Measurements from ENCODE around the gene CERK.
A peak's percentile ranks its signal among the peaks of the same experiment; 100 is the strongest.

The CERK gene

GRCh38 chr22:46740910-46741780 is 3.1 kb upstream of the CERK start:
- peaks cover 6% of the 10 kb centered on the region for H3K4me1 ChIP-seq (ENCODE audit: low read depth, poor library complexity, severe bottlenecking)
- no peak overlapping the region for H2AFZ ChIP-seq (ENCODE audit: low read depth)
- no peak overlapping the region for H3K27ac ChIP-seq
- no peak overlapping the region for H3K9ac ChIP-seq
- peaks cover 13% of the 10 kb centered on the region for H3K79me2 ChIP-seq (ENCODE audit: insufficient read depth, low read depth)
- no peak overlapping the region for H3K4me2 ChIP-seq
- TF ChIP-seq, protein P1, sequence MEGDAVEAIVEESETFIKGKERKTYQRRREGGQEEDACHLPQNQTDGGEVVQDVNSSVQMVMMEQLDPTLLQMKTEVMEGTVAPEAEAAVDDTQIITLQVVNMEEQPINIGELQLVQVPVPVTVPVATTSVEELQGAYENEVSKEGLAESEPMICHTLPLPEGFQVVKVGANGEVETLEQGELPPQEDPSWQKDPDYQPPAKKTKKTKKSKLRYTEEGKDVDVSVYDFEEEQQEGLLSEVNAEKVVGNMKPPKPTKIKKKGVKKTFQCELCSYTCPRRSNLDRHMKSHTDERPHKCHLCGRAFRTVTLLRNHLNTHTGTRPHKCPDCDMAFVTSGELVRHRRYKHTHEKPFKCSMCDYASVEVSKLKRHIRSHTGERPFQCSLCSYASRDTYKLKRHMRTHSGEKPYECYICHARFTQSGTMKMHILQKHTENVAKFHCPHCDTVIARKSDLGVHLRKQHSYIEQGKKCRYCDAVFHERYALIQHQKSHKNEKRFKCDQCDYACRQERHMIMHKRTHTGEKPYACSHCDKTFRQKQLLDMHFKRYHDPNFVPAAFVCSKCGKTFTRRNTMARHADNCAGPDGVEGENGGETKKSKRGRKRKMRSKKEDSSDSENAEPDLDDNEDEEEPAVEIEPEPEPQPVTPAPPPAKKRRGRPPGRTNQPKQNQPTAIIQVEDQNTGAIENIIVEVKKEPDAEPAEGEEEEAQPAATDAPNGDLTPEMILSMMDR (conservative IDR thresholded peaks at IDR 0.05; ENCODE audit: low read depth, low read length) = no peak
- no peaks in the 10 kb centered on the region for H4K20me1 ChIP-seq (ENCODE audit: insufficient read depth)
- H3K4me3 ChIP-seq (IDR thresholded peaks at IDR 0.05; ENCODE audit: insufficient read depth, low read depth, low read length) = no peak overlapping the region
- no peaks in the 10 kb centered on the region for H3K27me3 ChIP-seq (ENCODE audit: insufficient read depth, low read depth)
- H3K36me3 ChIP-seq (ENCODE audit: insufficient read depth) = no peaks in the 10 kb centered on the region

DNA sequence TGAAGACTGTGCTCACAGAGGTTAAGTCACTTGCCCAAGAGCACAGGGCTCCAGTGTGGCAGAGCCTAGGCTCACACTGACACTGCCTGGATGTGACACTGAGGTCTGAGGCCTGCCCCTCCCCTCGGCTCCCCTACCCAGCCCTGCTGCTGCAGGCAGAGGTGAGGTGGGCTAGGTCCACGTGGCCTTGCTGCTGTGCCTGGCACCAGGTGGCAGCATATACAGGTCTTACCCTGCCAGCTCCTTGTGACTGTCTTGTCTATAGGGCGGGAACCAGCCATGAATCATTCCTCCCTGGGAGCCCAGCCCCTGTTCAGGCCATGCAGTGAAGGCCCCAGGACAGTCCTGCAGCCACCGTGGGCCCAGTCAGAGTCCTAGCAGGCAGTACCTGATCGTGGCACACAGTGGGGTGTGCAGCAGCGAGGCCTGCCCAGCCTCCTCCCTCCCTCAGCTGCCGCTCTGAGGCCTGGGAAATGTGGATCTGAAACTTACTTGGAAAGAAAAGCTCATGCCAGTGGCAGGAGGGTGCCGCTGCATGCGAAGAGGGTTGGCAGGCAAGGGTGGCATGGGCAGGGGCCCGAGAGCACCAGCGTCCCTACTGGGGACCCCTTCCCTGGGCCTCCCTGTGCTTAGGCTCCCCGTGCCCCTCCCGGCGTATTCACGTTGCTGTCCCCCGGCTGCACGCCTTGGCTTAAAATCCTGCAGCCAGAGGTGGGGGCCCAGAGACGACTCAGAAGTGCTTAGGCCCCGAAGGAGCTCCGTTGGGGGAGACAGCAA is 1.2 kb upstream of the CERK start:
- H3K27me3 ChIP-seq (ENCODE audit: insufficient read depth, low read depth) = no peaks in the 10 kb centered on the region
- H3K27ac ChIP-seq = peak overlapping the region; percentile 15; the same call in 1 of the 2 replicates
- TF ChIP-seq, protein P1 (conservative IDR thresholded peaks at IDR 0.05; ENCODE audit: low read depth, low read length) = no peak
- no peaks in the 10 kb centered on the region for H3K36me3 ChIP-seq (ENCODE audit: insufficient read depth)
- peaks cover 31% of the 10 kb centered on the region for H3K79me2 ChIP-seq (ENCODE audit: insufficient read depth, low read depth)
- no peak overlapping the region for H3K4me3 ChIP-seq (IDR thresholded peaks at IDR 0.05; ENCODE audit: insufficient read depth, low read depth, low read length)
- H2AFZ ChIP-seq (ENCODE audit: low read depth) = peak overlapping the region; percentile 59; the same call in 1 of the 2 replicates
- peak overlapping the region; percentile 48 for H3K4me2 ChIP-seq
- peaks cover 9% of the 10 kb centered on the region for H3K4me1 ChIP-seq (ENCODE audit: low read depth, poor library complexity, severe bottlenecking)
- peak overlapping the region; percentile 27; the same call in 1 of the 2 replicates for H3K9ac ChIP-seq
- H4K20me1 ChIP-seq (ENCODE audit: insufficient read depth) = no peaks in the 10 kb centered on the region

DNA sequence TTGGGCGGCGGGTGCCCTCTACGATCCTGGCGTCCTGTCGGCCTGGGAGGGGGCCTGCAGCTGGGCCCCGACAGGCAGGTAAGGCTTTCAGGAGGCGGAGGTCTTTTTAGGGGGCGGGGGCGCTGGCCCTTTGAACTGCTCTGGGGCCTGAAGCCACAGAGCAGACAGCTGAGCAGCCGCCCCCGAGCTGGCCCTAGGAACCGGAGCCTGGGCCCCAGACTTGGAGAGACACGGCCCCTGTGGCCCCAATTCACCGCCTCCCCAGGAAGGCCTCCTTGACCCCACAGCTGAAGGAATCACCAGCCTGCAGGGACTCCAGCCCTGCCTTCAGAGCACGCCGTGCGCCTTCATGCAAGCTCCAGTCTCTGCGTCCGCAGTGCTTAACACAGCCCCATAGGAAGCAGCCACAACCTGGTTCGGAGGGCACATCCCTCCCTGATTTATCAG is 618 bp upstream of the CERK start:
- TF ChIP-seq, protein P1 (conservative IDR thresholded peaks at IDR 0.05; ENCODE audit: low read depth, low read length) = no peak
- H3K4me1 ChIP-seq (ENCODE audit: low read depth, poor library complexity, severe bottlenecking) = peaks cover 9% of the 10 kb centered on the region
- no peaks in the 10 kb centered on the region for H3K27me3 ChIP-seq (ENCODE audit: insufficient read depth, low read depth)
- peak overlapping the region; percentile 48 for H3K4me2 ChIP-seq
- no peaks in the 10 kb centered on the region for H4K20me1 ChIP-seq (ENCODE audit: insufficient read depth)
- H3K9ac ChIP-seq = peak overlapping the region; percentile 27; the same call in 1 of the 2 replicates
- no peak overlapping the region for H3K4me3 ChIP-seq (IDR thresholded peaks at IDR 0.05; ENCODE audit: insufficient read depth, low read depth, low read length)
- H3K27ac ChIP-seq = peak overlapping the region; percentile 15; the same call in 1 of the 2 replicates
- peaks cover 35% of the 10 kb centered on the region for H3K79me2 ChIP-seq (ENCODE audit: insufficient read depth, low read depth)
- peak overlapping the region; percentile 59; the same call in 1 of the 2 replicates for H2AFZ ChIP-seq (ENCODE audit: low read depth)
- H3K36me3 ChIP-seq (ENCODE audit: insufficient read depth) = no peaks in the 10 kb centered on the region

DNA sequence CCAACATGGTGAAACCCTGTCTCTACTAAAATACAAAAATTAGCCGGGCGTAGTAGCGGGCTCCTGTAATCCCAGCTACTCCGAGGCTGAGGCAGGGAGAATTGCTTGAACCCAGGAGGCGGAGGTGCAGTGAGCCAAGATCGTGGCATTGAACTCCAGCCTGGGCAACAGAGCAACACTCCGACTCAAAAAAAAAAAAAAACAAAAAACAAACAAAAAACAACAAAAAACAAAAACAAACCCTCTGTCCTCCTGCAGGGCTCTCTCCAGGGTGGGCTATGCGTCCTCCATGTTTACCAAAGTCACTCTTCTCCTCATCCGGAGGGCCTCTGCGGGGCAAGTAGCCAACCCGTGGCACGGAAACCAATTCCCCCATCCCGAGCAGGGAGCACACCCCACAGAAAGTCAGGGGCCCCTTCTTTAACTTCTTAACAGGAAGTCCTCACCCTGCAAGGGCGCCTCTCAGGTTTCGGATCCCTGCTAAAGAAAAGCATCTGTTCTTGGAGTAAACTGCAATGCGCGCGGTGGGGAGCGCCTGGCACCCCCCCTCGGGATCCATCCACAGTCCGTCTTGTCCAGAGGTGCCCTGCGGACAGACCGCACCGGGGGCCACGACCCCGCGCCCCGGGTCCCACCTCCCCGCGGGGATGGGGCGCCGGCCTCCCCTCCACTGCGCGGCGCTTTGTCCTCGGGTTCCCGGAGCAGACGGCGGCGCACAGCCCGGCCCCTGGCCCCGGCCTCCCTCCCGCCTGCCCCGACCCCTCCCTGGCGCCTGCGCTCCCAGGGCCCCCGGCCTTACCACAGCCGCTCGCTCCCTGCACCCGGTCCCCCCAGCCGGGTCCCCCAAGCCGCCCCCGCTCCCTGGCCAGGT is 712 bp downstream of the CERK start:
- Histone ChIP-seq H3K4me2 (peak overlapping the region; percentile 78), H3K27ac (peak overlapping the region; percentile 28; the same call in 1 of the 2 replicates), H3K79me2 (ENCODE audit: insufficient read depth, low read depth) (peaks cover 35% of the 10 kb centered on the region), H3K4me1 (ENCODE audit: low read depth, poor library complexity, severe bottlenecking) (peaks cover 9% of the 10 kb centered on the region), H3K36me3 (ENCODE audit: insufficient read depth) (no peaks in the 10 kb centered on the region), H3K27me3 (ENCODE audit: insufficient read depth, low read depth) (no peaks in the 10 kb centered on the region), H2AFZ (ENCODE audit: low read depth) (no peak overlapping the region; the same call in 1 of the 2 replicates), H4K20me1 (ENCODE audit: insufficient read depth) (no peaks in the 10 kb centered on the region), H3K4me3 (IDR thresholded peaks at IDR 0.05; ENCODE audit: insufficient read depth, low read depth, low read length) (no peak overlapping the region), H3K9ac (peak overlapping the region; percentile 27; the same call in 1 of the 2 replicates)
- TF ChIP-seq, protein P1 (conservative IDR thresholded peaks at IDR 0.05; ENCODE audit: low read depth, low read length) = no peak
